ENCODE measurements around the gene PTPRO.

The PTPRO gene

DNA sequence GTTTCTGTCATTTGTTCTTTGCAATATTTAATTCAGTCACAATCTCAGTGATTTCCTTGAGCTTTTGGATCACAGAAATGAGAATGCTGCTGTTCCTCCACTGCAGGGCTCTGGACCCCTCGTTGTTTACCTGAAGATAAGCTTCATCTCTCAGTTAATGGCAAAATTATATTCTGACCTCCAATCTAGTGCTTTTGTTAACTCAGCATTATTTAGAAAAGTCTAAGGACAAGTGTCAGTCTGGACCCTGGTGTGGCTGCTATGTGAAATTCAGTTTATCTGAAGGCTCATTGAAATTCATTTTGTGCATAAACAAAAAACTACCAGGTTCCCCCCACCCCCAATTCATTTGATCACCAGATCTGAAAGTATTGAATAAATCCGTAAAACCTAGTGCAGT is 84.7 kb downstream of the PTPRO start:
- H3K27ac ChIP-seq: no peak overlapping the region
- TF ChIP-seq, protein P1, sequence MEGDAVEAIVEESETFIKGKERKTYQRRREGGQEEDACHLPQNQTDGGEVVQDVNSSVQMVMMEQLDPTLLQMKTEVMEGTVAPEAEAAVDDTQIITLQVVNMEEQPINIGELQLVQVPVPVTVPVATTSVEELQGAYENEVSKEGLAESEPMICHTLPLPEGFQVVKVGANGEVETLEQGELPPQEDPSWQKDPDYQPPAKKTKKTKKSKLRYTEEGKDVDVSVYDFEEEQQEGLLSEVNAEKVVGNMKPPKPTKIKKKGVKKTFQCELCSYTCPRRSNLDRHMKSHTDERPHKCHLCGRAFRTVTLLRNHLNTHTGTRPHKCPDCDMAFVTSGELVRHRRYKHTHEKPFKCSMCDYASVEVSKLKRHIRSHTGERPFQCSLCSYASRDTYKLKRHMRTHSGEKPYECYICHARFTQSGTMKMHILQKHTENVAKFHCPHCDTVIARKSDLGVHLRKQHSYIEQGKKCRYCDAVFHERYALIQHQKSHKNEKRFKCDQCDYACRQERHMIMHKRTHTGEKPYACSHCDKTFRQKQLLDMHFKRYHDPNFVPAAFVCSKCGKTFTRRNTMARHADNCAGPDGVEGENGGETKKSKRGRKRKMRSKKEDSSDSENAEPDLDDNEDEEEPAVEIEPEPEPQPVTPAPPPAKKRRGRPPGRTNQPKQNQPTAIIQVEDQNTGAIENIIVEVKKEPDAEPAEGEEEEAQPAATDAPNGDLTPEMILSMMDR (conservative IDR thresholded peaks at IDR 0.05): no peak

DNA sequence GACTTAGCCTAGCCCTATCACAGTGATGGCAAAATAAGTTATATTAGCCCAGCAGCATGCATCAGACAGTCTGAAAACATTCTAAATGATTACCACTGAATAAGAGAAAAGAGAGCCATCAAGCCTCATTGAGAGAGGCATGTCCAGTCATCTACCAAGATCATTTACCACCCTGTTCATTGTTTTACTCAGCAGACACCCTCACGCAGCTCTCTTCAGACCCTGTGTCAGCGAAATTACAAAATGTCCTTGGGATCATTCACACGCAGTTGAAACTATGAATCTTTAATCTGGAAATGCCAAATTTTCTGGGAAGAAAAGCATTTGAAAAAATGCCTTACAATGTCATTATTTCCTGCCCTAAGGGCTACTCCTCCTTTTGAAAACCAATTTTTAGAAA is 89.5 kb downstream of the PTPRO start:
- TF ChIP-seq, protein P1 (conservative IDR thresholded peaks at IDR 0.05): no peak
- TF ChIP-seq ZFX (IDR thresholded peaks at IDR 0.05): no peak
- H3K27ac ChIP-seq: no peak overlapping the region

DNA sequence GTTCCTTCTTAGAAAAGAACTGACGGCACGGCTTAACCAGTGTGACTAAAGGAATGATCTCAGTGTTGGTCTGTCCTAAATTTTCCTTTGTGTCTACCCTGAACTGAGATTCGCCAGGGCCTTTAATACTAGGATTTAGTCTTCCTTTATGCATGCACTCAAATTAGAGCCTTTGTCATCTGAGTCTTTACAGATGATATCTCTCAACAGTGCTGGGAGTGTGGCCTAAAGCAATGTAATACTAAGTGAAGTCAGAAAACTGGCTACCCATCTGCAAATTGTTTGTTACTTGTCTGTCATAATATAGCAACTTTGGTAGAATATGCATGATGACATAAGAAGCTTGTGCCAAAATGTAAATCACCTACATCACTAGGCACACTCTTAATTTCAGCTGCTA is 95.4 kb downstream of the PTPRO start:
- H3K27ac ChIP-seq: no peak overlapping the region
- TF ChIP-seq ZFX (IDR thresholded peaks at IDR 0.05): no peak
- TF ChIP-seq, protein P1 (conservative IDR thresholded peaks at IDR 0.05): no peak

DNA sequence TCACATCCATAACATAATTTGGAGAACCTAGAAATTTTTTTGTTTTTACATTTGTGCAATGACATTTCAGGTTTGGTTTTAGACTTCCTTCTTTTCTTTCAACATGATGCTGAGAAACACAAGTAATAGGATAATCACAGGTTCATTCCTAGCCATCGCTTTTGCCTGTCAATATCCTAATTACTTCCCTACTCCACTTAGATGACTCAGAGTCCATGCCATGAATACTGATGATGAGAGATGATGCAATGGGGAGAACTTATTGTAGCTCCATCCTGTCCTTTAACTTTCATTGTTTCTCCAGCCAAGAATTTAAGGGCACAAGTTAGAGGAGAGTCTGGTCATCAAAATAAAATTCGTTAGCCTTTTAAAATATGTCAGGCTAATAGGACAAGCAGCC is 101.3 kb downstream of the PTPRO start:
- TF ChIP-seq, protein P1 (conservative IDR thresholded peaks at IDR 0.05): no peak
- TF ChIP-seq ZFX (IDR thresholded peaks at IDR 0.05): no peak
- no peak overlapping the region for H3K27ac ChIP-seq

DNA sequence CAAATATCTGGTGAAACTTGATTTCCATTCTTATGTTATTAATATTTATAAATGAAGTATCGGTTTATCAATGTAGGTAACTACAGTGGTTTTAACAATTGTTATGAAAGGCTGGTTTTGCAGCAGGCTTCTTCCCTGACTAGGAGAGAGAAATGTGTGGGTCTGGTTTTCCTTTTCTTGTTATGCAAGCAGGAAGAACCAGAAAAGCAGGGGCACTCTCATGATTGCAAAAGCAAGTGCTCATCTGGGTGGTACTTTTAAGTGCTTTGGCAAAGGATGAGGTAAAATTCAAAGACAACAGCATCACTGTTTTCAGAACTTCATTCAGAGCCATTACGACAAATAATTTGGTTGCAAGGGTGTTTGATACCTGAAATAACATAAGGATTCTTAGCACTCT is 105.6 kb downstream of the PTPRO start:
- TF ChIP-seq, protein P1 (conservative IDR thresholded peaks at IDR 0.05): no peak
- no peak for TF ChIP-seq ZFX (IDR thresholded peaks at IDR 0.05)
- no peak overlapping the region for H3K27ac ChIP-seq

DNA sequence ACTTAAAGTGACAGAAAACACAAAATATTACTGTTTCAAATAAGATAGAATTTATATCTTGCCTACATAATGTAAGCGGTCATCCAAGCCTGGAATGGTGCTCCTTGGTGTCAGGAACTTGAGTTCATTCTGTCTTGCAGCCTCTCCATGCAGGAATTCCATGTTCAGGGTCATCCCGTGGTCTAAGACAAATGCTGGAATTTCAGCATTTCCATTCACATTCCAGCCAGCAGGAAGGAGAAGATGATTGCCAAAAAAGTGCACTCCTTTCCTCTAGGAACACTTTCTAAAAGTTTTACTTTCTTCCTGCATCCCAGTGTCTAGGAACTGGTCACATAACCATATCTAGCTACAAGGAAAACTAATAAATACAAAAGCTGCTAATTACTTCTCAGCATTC is 106.3 kb downstream of the PTPRO start:
- no peak overlapping the region for H3K27ac ChIP-seq
- no peak for TF ChIP-seq ZFX (IDR thresholded peaks at IDR 0.05)
- TF ChIP-seq, protein P1 (conservative IDR thresholded peaks at IDR 0.05): no peak

DNA sequence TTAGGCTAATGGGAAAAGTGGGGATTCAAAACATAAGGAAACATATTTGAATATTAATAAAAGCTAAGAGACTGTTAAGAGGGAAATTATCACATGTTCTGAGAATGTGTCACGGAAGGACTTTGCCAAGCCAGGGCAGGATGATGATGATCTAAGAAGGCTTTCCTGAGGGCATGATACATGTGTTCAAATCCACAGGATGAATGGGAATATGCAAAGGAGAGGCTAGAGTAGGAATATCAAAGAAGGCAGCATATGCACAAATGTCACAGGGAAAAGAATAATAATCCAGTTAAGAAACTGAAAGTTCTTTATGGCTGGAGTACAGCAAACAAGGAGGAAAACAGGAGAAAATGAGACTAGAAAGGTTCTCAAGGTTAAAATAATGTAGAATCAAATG is 107.0 kb downstream of the PTPRO start:
- TF ChIP-seq, protein P1 (conservative IDR thresholded peaks at IDR 0.05): no peak
- no peak for TF ChIP-seq ZFX (IDR thresholded peaks at IDR 0.05)

More for the DNA sequence above, 107.0 kb downstream of the PTPRO start:
- no peak overlapping the region for H3K27ac ChIP-seq
